Thymus (tissue), 11 donors: ENCODE results near the gene CFP. TPM values are rescaled to one million over a fixed set of nuclear protein-coding genes. Genes with fewer than 3 reads are reported as not detected.

Experiments used
- DNase-seq, 9 donors: peaks; one replicate each; pipeline ENCODE4 v3.0.0-alpha.2; 2013; ENCODE audit warnings: low spot score in 9 of 9, low read depth in 6 of 9, missing footprints in 1 of 9
- H3K27ac ChIP-seq, 2 donors: one replicate each; pipeline ENCODE4 v1.5.1; 2013; ENCODE audit warnings: control low read depth in 1 of 2, low read depth in 1 of 2, low read length in 1 of 2, mild to moderate bottlenecking in 1 of 2, moderate library complexity in 1 of 2
- H3K27me3 ChIP-seq, 2 donors: one replicate each; pipeline ENCODE4 v1.5.1; 2013; ENCODE audit warnings: low read length in 1 of 2; ENCODE audit not compliant: control insufficient read depth in 2 of 2, insufficient read depth in 1 of 2
- H3K36me3 ChIP-seq, 2 donors: one replicate each; pipeline ENCODE4 v1.5.1; 2013; ENCODE audit warnings: low read length in 1 of 2, mild to moderate bottlenecking in 1 of 2, moderate library complexity in 1 of 2; ENCODE audit not compliant: control insufficient read depth in 2 of 2, insufficient read depth in 2 of 2
- H3K4me1 ChIP-seq, 2 donors: one replicate each; pipeline ENCODE4 v1.5.1; 2013; ENCODE audit warnings: low read length in 2 of 2; ENCODE audit not compliant: control insufficient read depth in 2 of 2, insufficient read depth in 2 of 2
- H3K4me3 ChIP-seq, 2 donors: one replicate each; pipeline ENCODE4 v1.5.1; 2013; ENCODE audit warnings: low read length in 2 of 2, control low read depth in 1 of 2, mild to moderate bottlenecking in 1 of 2
- H3K9me3 ChIP-seq, 2 donors: one replicate each; pipeline ENCODE4 v1.5.1; 2013; ENCODE audit warnings: low read length in 1 of 2, mild to moderate bottlenecking in 1 of 2; ENCODE audit not compliant: control insufficient read depth in 2 of 2, insufficient read depth in 1 of 2
- WGBS: extraction: QIAGEN DNeasy Blood & Tissue Kit; methylation state at CpG from one replicate; pipeline ENCODE4 v1.1.7; 2013; 5-methylcytosine and 5-hydroxymethylcytosine counted together
- polyA plus RNA-seq: library from polyadenylated mRNA; stranded (reverse); fragments of 200-250 nt; gene quantifications from one replicate; pipeline ENCODE4 v1.2.3, GENCODE V29; 2013
- total RNA-seq: library from RNA; stranded (reverse); fragments of 120-200 nt; gene quantifications from one replicate; pipeline ENCODE4 v1.2.4, GENCODE V29; 2013
- donor health status: healthy.

Gene CFP
- total and polyA plus RNA-seq, 2 donors: 19.8 to 27.8 TPM

DNA sequence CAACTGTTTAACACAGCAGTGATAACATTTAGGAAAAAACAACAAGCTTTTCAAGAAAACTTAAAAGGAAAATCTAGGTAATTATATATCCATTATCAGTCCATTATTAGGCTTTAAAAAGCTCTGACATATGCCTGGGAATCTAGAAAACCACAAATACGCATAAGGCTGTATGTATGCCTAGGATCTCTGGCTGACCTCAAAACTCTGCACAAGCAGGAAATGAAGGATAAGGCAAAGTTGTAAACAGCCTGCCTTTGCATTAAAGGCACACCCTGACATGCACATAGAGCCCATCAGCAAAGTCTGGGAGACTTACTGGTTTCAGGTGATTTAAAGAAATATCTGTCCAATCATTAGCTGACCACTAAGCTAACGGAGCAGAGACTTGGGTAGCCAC lies 33.5 kb downstream of the CFP start:
- WGBS: 96% methylated on average over 2 of the region's 2 CpGs
- H3K4me1 ChIP-seq: no peaks in the 10 kb centered on the region
- no peaks in the 10 kb centered on the region for H3K9me3 ChIP-seq

DNA sequence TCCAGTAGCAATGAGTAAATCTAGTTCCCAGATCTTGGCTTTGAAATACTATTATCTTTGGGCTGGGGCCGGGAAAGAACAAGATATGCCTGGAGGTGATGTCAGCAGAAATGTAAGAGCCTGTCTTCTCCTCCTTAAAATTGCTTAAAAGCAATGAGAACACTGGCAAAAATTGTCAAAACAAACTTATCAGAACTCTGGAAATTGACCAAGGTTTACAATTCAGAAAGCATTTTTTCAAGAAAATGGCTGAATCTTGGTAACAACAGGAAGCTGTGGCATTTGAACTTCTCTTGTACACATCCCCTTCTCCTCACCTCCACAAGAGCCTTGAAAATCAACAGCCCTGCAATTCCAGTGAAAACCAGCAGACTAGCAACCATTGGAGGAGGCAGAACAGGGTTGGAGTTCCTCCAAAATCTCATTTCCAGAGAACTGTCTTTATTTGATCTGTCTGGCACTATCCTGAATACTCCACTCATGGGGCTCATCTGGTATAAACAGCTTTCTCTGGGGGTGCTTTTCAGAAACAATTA lies 33.9 kb downstream of the CFP start:
- Histone ChIP-seq H3K36me3 (no peaks in the 10 kb centered on the region), H3K4me3 (no peak overlapping the region), H3K27me3 (no peaks in the 10 kb centered on the region), H3K27ac (peak overlapping the region in 1 of 2 donors; percentile 60), H3K9me3 (no peaks in the 10 kb centered on the region), H3K4me1 (no peaks in the 10 kb centered on the region)
- no peak for DNase-seq
- 85% methylated on average over 1 of the region's 1 CpG for WGBS

More for the DNA sequence above, 33.5 kb downstream of the CFP start:
- no peaks in the 10 kb centered on the region for H3K36me3 ChIP-seq
- no peak for DNase-seq
- H3K4me3 ChIP-seq: no peak overlapping the region
- no peaks in the 10 kb centered on the region for H3K27me3 ChIP-seq
- H3K27ac ChIP-seq: peak overlapping the region in 1 of 2 donors; percentile 60

DNA sequence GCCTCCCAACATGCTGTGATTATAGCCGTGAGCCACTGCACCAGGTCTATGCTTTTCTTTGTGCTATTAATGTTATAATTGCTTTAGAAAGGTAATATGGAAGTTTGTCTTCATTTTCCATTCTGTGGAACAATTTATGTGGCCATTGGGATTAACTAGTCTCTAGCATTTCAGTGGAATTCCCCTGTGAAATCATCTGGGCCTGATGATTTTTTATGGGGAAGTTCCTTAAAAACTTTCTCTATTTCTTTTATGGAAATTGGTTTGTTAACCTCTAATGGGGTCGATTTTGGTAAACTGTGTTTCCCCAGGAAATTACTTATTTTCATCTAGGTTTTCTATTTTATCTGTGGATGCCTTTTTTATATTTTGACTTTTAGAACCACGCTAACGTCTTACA lies 36.2 kb downstream of the CFP start:
- Histone ChIP-seq H3K27me3 (no peaks in the 10 kb centered on the region), H3K4me3 (no peak overlapping the region), H3K9me3 (no peaks in the 10 kb centered on the region), H3K36me3 (no peaks in the 10 kb centered on the region), H3K4me1 (no peaks in the 10 kb centered on the region), H3K27ac (no peak overlapping the region)
- 95% methylated on average over 4 of the region's 4 CpGs for WGBS
- DNase-seq: no peak

DNA sequence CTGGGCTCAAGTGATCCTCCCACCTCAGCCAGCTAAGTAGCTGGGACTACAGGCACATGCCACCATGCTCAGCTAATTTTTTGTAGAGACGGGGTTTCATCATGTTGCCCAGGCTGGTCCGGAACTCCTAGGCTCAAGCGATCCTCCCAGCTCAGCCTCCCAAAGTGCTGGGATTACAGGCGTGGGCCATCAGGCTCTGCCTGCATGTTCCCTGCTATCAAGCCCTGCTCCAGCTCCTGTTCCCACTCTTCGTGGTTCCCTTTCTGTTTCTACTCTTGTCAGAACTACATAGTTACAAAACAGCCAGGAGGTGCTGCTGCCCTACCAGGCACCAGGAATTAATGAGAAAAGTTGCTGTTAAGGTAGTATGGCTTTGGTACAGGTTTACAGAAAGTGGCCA lies 38.7 kb downstream of the CFP start:
- no peaks in the 10 kb centered on the region for H3K4me1 ChIP-seq
- no peak overlapping the region for H3K27ac ChIP-seq
- DNase-seq: no peak
- H3K9me3 ChIP-seq: no peaks in the 10 kb centered on the region
- no peaks in the 10 kb centered on the region for H3K27me3 ChIP-seq
- H3K4me3 ChIP-seq: no peak overlapping the region
- no peaks in the 10 kb centered on the region for H3K36me3 ChIP-seq
- 94% methylated on average over 5 of the region's 5 CpGs for WGBS

DNA sequence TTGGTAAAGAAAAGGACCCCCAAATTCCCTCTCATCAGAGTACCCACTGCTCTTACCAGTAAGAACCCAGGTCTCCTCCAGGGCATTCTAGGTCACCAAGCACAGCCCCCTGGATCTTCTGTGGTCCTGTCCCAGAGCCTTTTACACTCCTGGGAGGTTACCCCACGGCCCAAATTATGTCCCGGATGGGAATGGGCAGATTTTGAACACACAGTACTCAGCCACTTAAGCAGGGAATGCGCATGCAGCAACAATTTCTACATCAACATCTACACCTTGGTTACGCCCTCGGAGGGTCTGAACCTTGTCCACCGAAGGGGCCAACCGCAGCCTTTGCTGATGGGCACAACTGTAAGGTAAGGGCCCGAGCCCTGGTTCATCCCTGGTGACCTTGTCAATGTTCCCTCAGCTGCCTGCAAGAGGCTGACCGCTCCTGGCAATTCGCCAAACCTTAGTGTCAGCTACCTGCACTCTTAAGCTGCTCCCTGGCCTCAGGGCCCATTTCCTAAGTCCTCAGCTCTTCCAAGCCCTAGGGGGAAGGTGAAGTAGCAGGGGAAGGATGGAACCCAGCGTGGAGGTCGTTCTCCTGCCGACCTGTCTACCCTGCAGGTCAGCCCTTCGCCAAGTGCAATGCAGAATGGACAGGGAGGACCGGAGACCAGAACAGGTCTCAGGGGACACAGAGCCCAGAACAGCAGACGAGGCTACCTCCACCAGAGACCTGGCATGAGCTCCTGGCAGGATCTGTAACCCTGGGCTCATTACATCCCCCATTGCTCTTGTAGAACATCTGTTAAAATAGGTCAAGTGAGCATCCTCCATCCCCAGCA lies 41.6 kb downstream of the CFP start:
- Histone ChIP-seq H3K27me3 (no peaks in the 10 kb centered on the region), H3K9me3 (no peaks in the 10 kb centered on the region), H3K36me3 (no peaks in the 10 kb centered on the region), H3K4me1 (no peaks in the 10 kb centered on the region), H3K27ac (no peak overlapping the region), H3K4me3 (no peak overlapping the region)
- no peak for DNase-seq
- 90% methylated on average over 16 of the region's 16 CpGs for WGBS

DNA sequence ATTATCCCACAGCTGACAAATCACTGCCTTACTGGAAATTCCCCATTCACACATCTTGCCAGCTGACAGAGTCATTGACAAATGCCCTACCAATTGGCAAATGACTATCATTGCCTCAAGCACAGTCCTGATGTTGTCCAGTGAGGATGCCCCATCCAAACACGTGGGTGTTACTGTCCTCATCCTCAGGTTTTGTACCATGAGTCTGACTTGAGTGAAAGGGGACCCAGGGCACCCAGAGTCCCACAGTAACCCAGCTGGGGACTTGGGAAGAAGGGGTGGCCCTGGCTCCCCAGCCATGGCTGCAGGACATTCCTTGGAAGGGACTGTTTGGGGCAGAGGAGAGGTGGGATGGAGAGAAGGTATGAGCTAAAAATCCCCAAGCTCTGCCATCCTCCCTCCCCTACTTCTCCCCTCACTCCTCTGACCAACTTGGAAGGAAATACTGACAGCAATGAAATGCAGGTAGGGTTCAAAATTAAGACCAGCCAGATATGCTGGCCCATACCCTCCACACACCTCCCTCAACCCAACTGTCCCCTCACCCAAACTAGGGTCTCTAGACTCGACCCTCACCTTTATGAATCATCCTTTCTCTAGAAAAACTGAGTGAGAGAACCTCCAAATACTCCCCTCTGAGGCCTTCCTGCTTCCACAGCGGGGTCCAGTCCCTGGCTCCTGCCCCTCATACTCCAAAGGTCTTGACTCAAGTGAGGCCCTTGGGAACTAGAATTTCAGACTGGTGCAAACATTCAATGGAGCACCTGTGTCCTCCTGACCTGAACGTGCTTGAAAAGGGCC lies 42.4 kb downstream of the CFP start:
- Histone ChIP-seq H3K36me3 (no peaks in the 10 kb centered on the region), H3K27me3 (no peaks in the 10 kb centered on the region)
- WGBS: 60% methylated on average over 4 of the region's 4 CpGs

DNA sequence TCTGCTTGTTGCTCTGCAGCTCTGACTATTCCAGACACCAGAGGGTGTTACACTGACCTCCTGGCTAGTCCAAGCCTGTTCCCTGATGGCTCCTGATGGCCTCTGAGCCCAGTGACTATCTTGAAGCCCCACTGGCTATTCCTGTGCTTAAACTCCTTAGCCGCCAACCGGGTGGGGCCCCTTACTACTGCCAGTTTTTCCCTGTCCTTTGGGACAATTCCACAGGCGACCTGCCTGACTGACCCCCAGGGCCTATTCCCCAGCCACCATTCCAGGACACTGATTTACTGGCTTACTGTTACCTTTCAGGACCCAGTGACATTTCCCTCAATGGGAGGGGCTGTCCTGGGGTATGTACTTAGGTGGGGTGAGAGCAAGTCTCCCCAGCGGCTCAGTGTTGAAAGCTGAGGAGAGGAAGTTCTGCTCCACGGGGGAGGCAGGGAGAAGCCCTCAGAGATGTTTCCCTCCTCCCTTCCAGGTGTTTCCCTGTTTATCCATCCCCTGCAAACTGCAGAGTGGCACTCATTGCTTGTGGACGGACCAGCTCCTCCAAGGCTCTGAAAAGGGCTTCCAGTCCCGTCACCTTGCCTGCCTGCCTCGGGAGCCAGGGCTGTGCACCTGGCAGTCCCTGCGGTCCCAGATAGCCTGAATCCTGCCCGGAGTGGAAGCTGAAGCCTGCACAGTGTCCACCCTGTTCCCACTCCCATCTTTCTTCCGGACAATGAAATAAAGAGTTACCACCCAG lies 43.5 kb downstream of the CFP start:
- DNase-seq: no peak
- Histone ChIP-seq H3K9me3 (no peaks in the 10 kb centered on the region), H3K4me3 (no peak overlapping the region), H3K27me3 (no peaks in the 10 kb centered on the region), H3K4me1 (peaks cover 3 to 11% of the 10 kb centered on the region in 2 donors), H3K36me3 (no peaks in the 10 kb centered on the region), H3K27ac (no peak overlapping the region)
- WGBS: 94% methylated on average over 11 of the region's 11 CpGs

More for the DNA sequence above, 42.4 kb downstream of the CFP start:
- Histone ChIP-seq H3K4me1 (peaks cover 0 to 1% of the 10 kb centered on the region in 2 donors), H3K9me3 (no peaks in the 10 kb centered on the region), H3K4me3 (no peak overlapping the region), H3K27ac (no peak overlapping the region)
- no peak for DNase-seq

DNA sequence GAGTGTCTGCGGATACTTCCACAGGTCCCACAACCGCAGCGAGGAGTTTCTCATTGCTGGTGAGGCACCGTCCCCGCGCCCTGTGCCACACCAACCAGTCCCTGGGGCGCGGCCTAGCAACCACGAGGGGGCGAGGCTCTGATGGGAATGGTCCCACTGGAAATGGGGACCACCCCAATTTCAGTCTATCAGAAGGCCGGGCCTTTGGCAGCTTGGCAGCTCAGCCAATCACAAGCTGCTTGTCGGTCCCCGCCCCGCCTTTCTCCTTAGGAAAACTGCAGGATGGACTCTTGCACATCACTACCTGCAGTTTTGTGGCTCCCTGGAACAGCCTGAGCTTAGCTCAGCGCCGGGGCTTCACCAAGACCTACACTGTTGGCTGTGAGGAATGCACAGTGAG lies 44.5 kb downstream of the CFP start:
- Histone ChIP-seq H3K9me3 (no peaks in the 10 kb centered on the region), H3K27me3 (no peaks in the 10 kb centered on the region), H3K4me1 (peaks cover 3 to 11% of the 10 kb centered on the region in 2 donors), H3K4me3 (no peak overlapping the region), H3K36me3 (no peaks in the 10 kb centered on the region), H3K27ac (no peak overlapping the region)
- DNase-seq: no peak
- 96% methylated on average over 16 of the region's 16 CpGs for WGBS
